Pancreas (tissue), 10 donors: Measurements from ENCODE around the gene CST6. TPM values are rescaled to one million over a fixed set of nuclear protein-coding genes. Genes with fewer than 3 reads are reported as not detected.
A peak's percentile ranks its signal among the peaks of the same experiment; 100 is the strongest.

Experiments used
- ATAC-seq, 4 donors: fragments of 200-7000 bp; cut with Tn5 transposase; one replicate each; pipeline versions ENCODE4 v1.8.0 to v1.9.1; 2020; ENCODE audit warnings: mild to moderate bottlenecking in 4 of 4, moderate library complexity in 4 of 4
- DNase-seq, 6 donors: peaks; one replicate each; pipeline ENCODE4 v3.0.0-alpha.2; 2020
- FAIRE-seq: peaks from 2 replicates; lab custom pipeline; 2012; peaks lifted over from hg19 to GRCh38; lab: Jason Lieb, UNC
- H3K27ac ChIP-seq, 4 donors: fragments of 200-600 bp; sonication (generic); 1 replicate in 3 of 4; 2 replicates in 1 of 4; pipeline versions ENCODE4 v1.5.0 to v1.8.0; 2020
- H3K27me3 ChIP-seq, 4 donors: fragments of 200-600 bp; one replicate each; pipeline ENCODE4 v1.8.0; 2021
- H3K36me3 ChIP-seq, 3 donors: fragments of 200-600 bp; sonication (generic) in 1 of 3; one replicate each; pipeline versions ENCODE4 v1.5.0 to v1.8.0; 2020 to 2021
- H3K4me1 ChIP-seq, 3 donors: fragments of 200-600 bp; one replicate each; pipeline ENCODE4 v1.8.0; 2021
- H3K4me3 ChIP-seq, 4 donors: fragments of 200-600 bp; sonication (generic) in 2 of 4; one replicate each; pipeline versions ENCODE4 v1.5.0 to v1.8.0; 2020 to 2021
- H3K9me3 ChIP-seq, 4 donors: fragments of 200-600 bp; one replicate each; pipeline ENCODE4 v1.8.0; 2021
- WGBS, 2 donors: extraction: QIAGEN DNeasy Blood & Tissue Kit; methylation state at CpG; one replicate each; pipeline ENCODE4 v1.1.7; 2013; 5-methylcytosine and 5-hydroxymethylcytosine counted together
- intact Hi-C, 3 donors: fragments of 100-400 bp; cut with DNase I; formaldehyde crosslinking; loops; one replicate each; pipeline versions ENCODE4 v1.11.1 to v1.14.2; 2022
- polyA plus RNA-seq, 2 donors: library from polyadenylated mRNA; stranded (reverse); fragments of 200-250 nt; gene quantifications; one replicate each; pipeline ENCODE4 v1.2.3, GENCODE V29; 2013
- total RNA-seq, 6 donors: library from RNA; stranded (reverse); fragmentation: NEBNext Ultra II Directional in 4 of 6; extraction: Animal tissue kit (Norgen Biotek cat#: 25700) in 4 of 6; gene quantifications; one replicate each; pipeline versions ENCODE4 v1.2.1 to v1.2.4, GENCODE V29; 2021 to 2023
- TF ChIP-seq, protein P1 (sequence below), 4 donors: fragments of 200-600 bp; sonication (generic) in 3 of 4; IDR thresholded peaks; one replicate each; pipeline versions ENCODE4 v1.5.0 to v1.8.0; 2021; ENCODE audit warnings: antibody characterized with exemption in 4 of 4
- donor health status: healthy with polysubstance abuse.
- donor health status: DM: no; HTN: no; CAD: no; lungs with moderate emphysema.
- donor health status: DM: no; HTN: no; CAD: no.
- donor health status: control.
- donor health status: control.
- donor health status: Bipolar disorder and iron deficiency.
- donor health status: DM: yes; HTN: yes; CAD: no.
- donor health status: DM: no; HTN: no; CAD: no.
- donor health status: DM: no; HTN: no; CAD: no.
- donor health status: DM: yes; HTN: yes; CAD: no.

Gene CST6
- total and polyA plus RNA-seq, 8 donors: 0.22 to 0.94 (median 0.72) TPM; not detected in 4

- no peak within 1 kb of the TSS for H3K4me3 ChIP-seq
- TF ChIP-seq, protein P1, sequence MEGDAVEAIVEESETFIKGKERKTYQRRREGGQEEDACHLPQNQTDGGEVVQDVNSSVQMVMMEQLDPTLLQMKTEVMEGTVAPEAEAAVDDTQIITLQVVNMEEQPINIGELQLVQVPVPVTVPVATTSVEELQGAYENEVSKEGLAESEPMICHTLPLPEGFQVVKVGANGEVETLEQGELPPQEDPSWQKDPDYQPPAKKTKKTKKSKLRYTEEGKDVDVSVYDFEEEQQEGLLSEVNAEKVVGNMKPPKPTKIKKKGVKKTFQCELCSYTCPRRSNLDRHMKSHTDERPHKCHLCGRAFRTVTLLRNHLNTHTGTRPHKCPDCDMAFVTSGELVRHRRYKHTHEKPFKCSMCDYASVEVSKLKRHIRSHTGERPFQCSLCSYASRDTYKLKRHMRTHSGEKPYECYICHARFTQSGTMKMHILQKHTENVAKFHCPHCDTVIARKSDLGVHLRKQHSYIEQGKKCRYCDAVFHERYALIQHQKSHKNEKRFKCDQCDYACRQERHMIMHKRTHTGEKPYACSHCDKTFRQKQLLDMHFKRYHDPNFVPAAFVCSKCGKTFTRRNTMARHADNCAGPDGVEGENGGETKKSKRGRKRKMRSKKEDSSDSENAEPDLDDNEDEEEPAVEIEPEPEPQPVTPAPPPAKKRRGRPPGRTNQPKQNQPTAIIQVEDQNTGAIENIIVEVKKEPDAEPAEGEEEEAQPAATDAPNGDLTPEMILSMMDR (IDR thresholded peaks at IDR 0.05): no peak
- WGBS, 2 donors: 18 to 22% methylated on average over 24 to 39 of the region's 39 CpGs
Observed at GRCh38 chr11:66048547-66049323, 36.9 kb downstream of the CST6 start, which contains the start of gene GAL3ST3. Gene GAL3ST3 (minus strand): TSS chr11:66049161. CDS start chr11:66045415, 3,746 bp downstream.

DNA sequence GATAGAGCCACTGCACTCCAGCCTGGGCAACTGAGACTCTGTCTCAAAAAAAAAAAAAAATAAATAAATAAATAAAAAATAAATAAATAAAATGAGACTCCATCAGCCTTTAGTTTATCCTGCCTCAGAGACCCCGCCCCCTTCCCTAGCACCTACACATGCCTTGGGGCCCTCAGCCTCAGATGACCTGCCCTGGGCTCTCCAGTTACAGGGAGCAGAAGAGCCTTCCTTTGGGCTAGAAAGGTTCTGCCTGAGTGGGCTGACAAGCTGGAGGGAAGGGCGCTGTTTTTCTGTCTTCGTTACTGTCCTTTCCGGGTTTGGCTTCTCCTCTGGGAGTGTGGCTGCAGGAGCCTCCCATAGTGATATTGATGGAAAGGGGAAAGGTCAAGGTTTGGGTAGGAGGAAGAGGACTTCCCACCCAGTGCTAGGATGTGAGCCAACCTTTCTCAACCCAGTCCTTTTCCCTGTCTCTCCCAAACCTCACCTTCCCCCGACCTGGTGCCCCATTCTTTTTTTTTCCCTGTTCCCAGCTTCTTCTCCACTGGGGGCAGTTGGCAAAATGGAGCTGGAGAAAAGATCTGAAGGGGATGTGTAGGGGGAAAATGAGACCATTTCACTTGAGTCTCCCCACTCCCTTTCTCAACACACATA lies 38.9 kb downstream of the CST6 start:
- intact Hi-C loops: no loop called here
- TF ChIP-seq, protein P1 (IDR thresholded peaks at IDR 0.05): no peak
- H3K4me1 ChIP-seq: peaks cover 5 to 16% (median 5%) of the 10 kb centered on the region in 3 donors
- no peak for ATAC-seq
- H3K9me3 ChIP-seq: no peaks in the 10 kb centered on the region
- no peak for FAIRE-seq
- no peak overlapping the region for H3K4me3 ChIP-seq
- H3K27ac ChIP-seq: peak overlapping the region in 2 of 4 donors; percentile 91 to 93
- no peaks in the 10 kb centered on the region for H3K27me3 ChIP-seq
- no peak for DNase-seq
- H3K36me3 ChIP-seq: peaks cover 0 to 7% (median 6%) of the 10 kb centered on the region in 3 donors
- WGBS, 2 donors: 77 to 80% methylated on average over 5 of the region's 5 CpGs

More at GRCh38 chr11:66048547-66049323, 36.9 kb downstream of the CST6 start, which contains the start of gene GAL3ST3:
- Histone ChIP-seq H3K9me3 (no peaks in the 10 kb centered on the region), H3K27ac (peak within 1 kb of the TSS in 1 of 4 donors; percentile 16), H3K4me1 (peaks cover 5 to 15% (median 5%) of the 10 kb centered on the region in 3 donors), H3K36me3 (no peaks in the 10 kb centered on the region), H3K27me3 (no peaks in the 10 kb centered on the region)
- no peak for ATAC-seq
- no peak for FAIRE-seq
- intact Hi-C loops: no loop called here
- peak in 1 of 6 donors; percentile 77 for DNase-seq

DNA sequence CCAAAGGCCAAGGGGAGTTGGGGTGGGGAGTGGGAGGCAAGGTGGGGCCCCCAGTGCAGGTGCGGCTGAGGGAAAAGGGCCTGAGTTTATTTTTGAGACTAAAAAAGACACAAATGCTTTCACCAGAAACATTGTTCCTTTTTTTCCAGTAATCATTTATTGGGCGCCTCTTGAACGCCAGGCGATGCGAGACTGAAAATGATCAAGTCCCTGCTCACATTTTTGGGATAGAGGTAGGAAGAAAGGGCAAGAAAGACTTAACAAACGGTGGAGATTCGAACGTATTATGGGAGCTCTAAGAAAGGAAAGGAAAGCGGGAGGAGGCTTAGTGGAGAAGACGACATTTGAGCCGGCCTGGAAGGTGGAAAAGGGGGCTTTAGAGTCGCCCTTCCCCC lies 39.6 kb downstream of the CST6 start:
- H3K9me3 ChIP-seq: no peaks in the 10 kb centered on the region
- DNase-seq: no peak
- FAIRE-seq: no peak
- peaks cover 0 to 11% (median 11%) of the 10 kb centered on the region in 3 donors for H3K36me3 ChIP-seq
- no peaks in the 10 kb centered on the region for H3K27me3 ChIP-seq
- 28 to 32% methylated on average over 12 of the region's 12 CpGs for WGBS, 2 donors
- TF ChIP-seq, protein P1 (IDR thresholded peaks at IDR 0.05): no peak
- H3K4me1 ChIP-seq: peaks cover 5 to 16% (median 5%) of the 10 kb centered on the region in 3 donors
- H3K27ac ChIP-seq: peak overlapping the region; percentile 72 to 93 (median 90)
- intact Hi-C loops: no loop called here
- ATAC-seq: no peak
- peak overlapping the region; percentile 20 to 95 (median 60) for H3K4me3 ChIP-seq

DNA sequence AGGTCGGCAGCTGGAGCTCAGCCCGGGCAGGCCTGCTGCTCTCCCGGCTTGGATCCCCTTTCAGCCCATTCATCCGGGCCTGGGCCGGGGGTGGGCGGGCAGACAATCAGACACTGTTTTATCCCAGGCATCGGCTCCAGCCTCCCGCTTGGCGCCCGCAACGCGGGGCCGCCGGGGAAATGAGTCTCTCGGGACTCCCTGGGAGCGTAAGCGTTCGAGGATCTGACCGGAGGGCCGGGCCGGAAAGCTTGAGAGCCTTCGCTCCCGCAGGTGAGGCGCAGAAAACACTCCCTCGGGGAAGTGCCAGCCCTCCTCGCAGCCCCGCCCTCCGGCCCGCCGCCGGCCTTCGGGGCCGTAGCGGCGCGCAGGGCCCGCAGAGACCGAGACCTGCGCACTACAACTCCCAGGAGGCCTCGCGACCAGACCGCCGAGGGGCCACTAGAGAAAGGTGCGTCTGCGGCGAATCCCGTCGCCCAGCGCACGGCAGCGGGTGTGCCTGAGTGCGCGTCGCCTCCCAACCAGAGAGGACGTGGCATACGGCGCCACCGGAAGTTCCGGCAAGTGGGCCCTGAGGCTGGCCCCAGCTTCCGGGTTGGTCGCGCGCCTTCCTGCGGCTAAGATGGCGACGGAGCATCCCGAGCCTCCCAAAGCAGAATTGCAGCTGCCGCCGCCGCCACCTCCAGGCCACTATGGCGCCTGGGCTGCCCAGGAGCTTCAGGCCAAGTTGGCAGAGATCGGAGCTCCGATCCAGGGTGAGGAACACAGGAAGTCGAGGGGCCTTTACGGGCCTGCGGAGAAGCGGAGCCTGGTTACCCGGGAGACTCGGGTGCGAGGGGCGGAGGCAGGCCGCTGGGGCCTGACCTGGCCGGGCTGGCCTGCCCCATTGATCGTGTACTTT lies 40.2 kb downstream of the CST6 start, which contains the start of gene SF3B2:
TSS of gene SF3B2 (plus strand) at position 599 of the 898 bp plus-strand sequence. CDS start at position 620, 21 bp downstream.
- Histone ChIP-seq H3K36me3 (peaks cover 2 to 18% (median 17%) of the 10 kb centered on the region in 3 donors), H3K27ac (peak within 1 kb of the TSS; percentile 72 to 93 (median 90)), H3K4me1 (peaks cover 5 to 16% (median 5%) of the 10 kb centered on the region in 3 donors), H3K9me3 (no peaks in the 10 kb centered on the region), H3K27me3 (no peaks in the 10 kb centered on the region), H3K4me3 (peak within 1 kb of the TSS; percentile 82 to 95 (median 88))
- WGBS, 2 donors: 0 to 1% methylated on average over 63 to 84 of the region's 84 CpGs
- intact Hi-C loops: no loop called here
- ATAC-seq (peak; percentile 96 to 98 (median 97)), DNase-seq (peak; percentile 96 to 99 (median 98)), FAIRE-seq (no peak)
- TF ChIP-seq, protein P1 (IDR thresholded peaks at IDR 0.05): no peak
